Osteocyte (in vitro differentiated cells): ENCODE results near the gene IL17RE. TPM values are rescaled to one million over a fixed set of nuclear protein-coding genes. Genes with fewer than 3 reads are reported as not detected.

Experiments used
- DNase-seq: peaks from one replicate; pipeline ENCODE4 v3.0.0; 2021; ENCODE audit warnings: mixed read lengths; ENCODE audit not compliant: unreplicated experiment; ENCODE audit errors: extremely low spot score
- H3K27ac Mint-ChIP-seq: one replicate; pipeline ENCODE4 v1.8.0; 2021; ENCODE audit warnings: mild to moderate bottlenecking, mixed read lengths; ENCODE audit not compliant: unreplicated experiment
- H3K27me3 Mint-ChIP-seq: one replicate; pipeline ENCODE4 v1.8.0; 2021; ENCODE audit warnings: mixed read lengths; ENCODE audit not compliant: unreplicated experiment
- H3K36me3 Mint-ChIP-seq: one replicate; pipeline ENCODE4 v1.8.0; 2021; ENCODE audit warnings: mixed read lengths; ENCODE audit not compliant: unreplicated experiment
- H3K4me1 Mint-ChIP-seq: one replicate; pipeline ENCODE4 v1.8.0; 2021; ENCODE audit warnings: mixed read lengths; ENCODE audit not compliant: unreplicated experiment
- H3K4me3 Mint-ChIP-seq: one replicate; pipeline ENCODE4 v1.8.0; 2021; ENCODE audit warnings: mild to moderate bottlenecking, moderate library complexity, mixed read lengths; ENCODE audit not compliant: unreplicated experiment
- H3K9me3 Mint-ChIP-seq: one replicate; pipeline ENCODE4 v1.8.0; 2021; ENCODE audit warnings: mixed read lengths; ENCODE audit not compliant: unreplicated experiment
- total RNA-seq: library from RNA; stranded (reverse); gene quantifications from 2 replicates; pipeline ENCODE4 v1.2.1, GENCODE V29; 2021
- TF ChIP-seq, protein P1 (sequence below): fragments of 200-600 bp; sonication (generic); IDR thresholded peaks from 2 replicates; pipeline ENCODE4 v1.5.0; 2021; ENCODE audit warnings: antibody characterized with exemption, mild to moderate bottlenecking, moderate library complexity

IL17RE gene
- total RNA-seq, 1 donor from 2014 or later = 1.4 TPM

DNA sequence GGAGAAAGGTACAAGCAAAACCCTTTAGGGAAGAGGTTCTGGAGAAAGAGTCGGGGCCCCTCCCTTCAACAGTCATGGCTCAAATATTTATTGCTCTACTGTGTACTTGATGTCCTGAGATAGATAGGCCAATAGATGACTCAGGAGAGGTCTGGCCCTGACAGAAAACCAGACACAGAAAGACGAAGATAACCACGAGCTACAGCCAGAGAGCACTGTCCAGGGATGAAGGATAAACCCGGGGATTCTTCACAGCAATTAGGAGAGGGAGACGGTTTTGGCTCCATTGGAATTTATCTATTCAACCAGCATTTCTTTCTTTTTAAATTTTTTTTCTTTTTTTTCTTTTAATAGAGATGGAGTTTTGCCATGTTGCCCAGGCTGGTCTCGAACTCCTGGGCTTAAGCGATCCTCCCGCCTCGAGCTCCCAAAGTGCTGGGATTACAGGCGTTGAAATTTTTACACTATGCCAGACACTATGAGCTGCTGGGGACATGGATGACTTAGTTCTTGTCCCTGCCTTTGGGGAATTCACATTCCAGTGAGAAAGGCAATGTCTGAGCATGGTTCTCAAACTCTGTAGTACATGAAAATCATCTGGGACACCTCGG, 18.0 kb upstream of the IL17RE start:
- Mint-ChIP-seq H3K27ac (peak overlapping the region; percentile 39), H3K4me3 (no peak overlapping the region), H3K4me1 (peaks cover 6% of the 10 kb centered on the region), H3K36me3 (no peaks in the 10 kb centered on the region), H3K9me3 (no peaks in the 10 kb centered on the region), H3K27me3 (no peaks in the 10 kb centered on the region)
- DNase-seq = no peak
- TF ChIP-seq, protein P1, sequence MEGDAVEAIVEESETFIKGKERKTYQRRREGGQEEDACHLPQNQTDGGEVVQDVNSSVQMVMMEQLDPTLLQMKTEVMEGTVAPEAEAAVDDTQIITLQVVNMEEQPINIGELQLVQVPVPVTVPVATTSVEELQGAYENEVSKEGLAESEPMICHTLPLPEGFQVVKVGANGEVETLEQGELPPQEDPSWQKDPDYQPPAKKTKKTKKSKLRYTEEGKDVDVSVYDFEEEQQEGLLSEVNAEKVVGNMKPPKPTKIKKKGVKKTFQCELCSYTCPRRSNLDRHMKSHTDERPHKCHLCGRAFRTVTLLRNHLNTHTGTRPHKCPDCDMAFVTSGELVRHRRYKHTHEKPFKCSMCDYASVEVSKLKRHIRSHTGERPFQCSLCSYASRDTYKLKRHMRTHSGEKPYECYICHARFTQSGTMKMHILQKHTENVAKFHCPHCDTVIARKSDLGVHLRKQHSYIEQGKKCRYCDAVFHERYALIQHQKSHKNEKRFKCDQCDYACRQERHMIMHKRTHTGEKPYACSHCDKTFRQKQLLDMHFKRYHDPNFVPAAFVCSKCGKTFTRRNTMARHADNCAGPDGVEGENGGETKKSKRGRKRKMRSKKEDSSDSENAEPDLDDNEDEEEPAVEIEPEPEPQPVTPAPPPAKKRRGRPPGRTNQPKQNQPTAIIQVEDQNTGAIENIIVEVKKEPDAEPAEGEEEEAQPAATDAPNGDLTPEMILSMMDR = no peak

DNA sequence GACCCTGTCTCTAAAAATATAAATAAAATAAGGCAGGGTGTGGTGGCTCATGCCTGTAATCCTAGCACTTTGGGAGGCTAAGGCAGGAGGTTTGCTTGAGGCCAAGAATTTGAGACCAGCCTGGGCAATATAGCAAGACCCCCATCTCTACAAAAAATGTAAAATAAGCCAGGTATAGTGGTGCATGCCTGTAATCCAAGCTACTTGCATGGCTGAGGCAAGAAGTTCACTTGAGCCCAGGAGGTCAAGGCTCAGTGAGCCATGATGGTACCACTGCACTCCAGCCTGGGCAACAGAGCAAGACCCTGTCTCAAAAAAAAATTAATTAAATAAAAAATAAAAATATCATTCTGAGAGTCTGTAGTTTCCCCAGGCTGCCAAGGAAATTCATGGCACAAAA, 16.3 kb upstream of the IL17RE start:
- Mint-ChIP-seq H3K4me3 (no peak overlapping the region), H3K9me3 (no peaks in the 10 kb centered on the region), H3K36me3 (no peaks in the 10 kb centered on the region), H3K27me3 (no peaks in the 10 kb centered on the region), H3K27ac (no peak overlapping the region), H3K4me1 (peaks cover 14% of the 10 kb centered on the region)
- DNase-seq = no peak
- TF ChIP-seq, protein P1 = no peak

DNA sequence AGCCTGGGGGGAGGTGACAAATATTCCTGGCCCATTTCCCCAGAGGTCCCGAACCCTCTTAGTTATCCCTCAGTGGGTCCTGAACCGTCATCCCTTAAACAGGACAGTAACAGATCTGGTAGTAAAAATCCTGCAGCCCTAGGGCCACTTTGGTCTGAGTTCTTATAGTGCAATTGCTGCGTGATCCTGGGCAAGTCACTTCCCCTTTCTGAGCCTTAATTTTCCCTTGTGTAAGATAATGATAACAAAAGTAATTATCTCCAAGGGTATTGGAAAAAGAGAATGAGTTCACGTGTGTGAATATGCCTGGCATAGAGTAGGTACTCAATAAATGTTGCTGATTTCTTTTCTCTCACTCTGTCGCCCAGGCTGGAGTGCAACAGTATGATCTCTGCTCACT, 15.2 kb upstream of the IL17RE start:
- peaks cover 21% of the 10 kb centered on the region for H3K4me1 Mint-ChIP-seq
- H3K27ac Mint-ChIP-seq = no peak overlapping the region
- no peaks in the 10 kb centered on the region for H3K27me3 Mint-ChIP-seq
- no peak for DNase-seq
- no peaks in the 10 kb centered on the region for H3K9me3 Mint-ChIP-seq
- TF ChIP-seq, protein P1 = no peak
- no peak overlapping the region for H3K4me3 Mint-ChIP-seq
- H3K36me3 Mint-ChIP-seq = no peaks in the 10 kb centered on the region

DNA sequence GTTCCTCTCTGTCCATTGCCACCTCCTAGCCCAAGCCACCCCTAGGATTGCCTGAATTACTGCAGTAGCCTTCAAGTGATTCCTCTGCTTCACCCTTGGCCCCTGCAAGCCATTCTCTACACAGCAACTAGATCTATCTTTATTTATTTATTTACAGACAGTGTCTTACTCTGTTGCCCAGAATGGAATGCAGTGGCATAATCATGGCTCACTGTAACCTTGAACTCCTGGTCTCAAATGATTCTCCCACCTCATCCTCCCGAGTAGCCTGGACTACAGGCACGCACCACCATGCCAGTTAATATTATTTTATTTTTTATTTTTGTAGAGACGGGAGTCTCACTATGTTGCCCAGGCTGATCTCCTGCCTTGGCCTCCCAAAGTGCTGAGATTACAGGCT, 14.1 kb upstream of the IL17RE start:
- Mint-ChIP-seq H3K9me3 (no peaks in the 10 kb centered on the region), H3K36me3 (peaks cover 7% of the 10 kb centered on the region), H3K27me3 (no peaks in the 10 kb centered on the region), H3K27ac (no peak overlapping the region), H3K4me3 (no peak overlapping the region), H3K4me1 (peaks cover 29% of the 10 kb centered on the region)
- TF ChIP-seq, protein P1 = no peak
- no peak for DNase-seq

DNA sequence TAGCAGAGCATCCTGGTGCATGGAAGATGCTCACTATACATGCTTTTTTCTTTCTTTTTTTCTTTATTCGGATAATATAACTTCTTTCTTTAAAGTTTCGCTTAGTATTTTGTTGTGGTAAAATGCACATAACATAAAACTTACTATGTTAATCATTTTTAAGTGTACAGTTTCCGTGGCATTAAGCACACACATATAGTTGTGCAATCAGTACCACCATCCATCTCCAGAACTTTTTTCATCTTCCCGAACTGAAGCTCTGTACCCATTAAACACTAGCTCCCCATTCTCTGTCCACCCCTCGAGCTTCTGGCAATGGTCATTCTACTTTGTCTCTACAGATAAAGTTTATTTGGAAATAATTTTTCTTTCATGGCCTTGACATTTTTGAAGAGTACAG, 13.2 kb upstream of the IL17RE start:
- Mint-ChIP-seq H3K27me3 (no peaks in the 10 kb centered on the region), H3K4me1 (peaks cover 33% of the 10 kb centered on the region), H3K27ac (peak overlapping the region; percentile 97), H3K36me3 (peaks cover 13% of the 10 kb centered on the region), H3K9me3 (no peaks in the 10 kb centered on the region), H3K4me3 (no peak overlapping the region)
- TF ChIP-seq, protein P1 = no peak
- DNase-seq = no peak
